RWPE1 (cell line): ENCODE data around the gene CLSTN2.

Source experiments
- CTCF ChIA-PET: fragments of 350-600 bp; sonication (Branson Sonifier 250); formaldehyde crosslinking; extraction: SDS; loops from one replicate; lab custom pipeline; 2021; lab: Yijun Ruan, JAX
- POLR2A ChIA-PET: fragments of 400-600 bp; formaldehyde crosslinking; extraction: SDS; loops from one replicate; lab custom pipeline; 2020; ENCODE audit warnings: antibody characterized with exemption; ENCODE audit not compliant: low non-redundant PET; lab: Yijun Ruan, JAX
- DNase-seq: peaks from one replicate; pipeline ENCODE4 v3.0.0; 2012; ENCODE audit warnings: low spot score
- H3K27ac ChIP-seq: fragments of 450-650 bp; 2 replicates; pipeline ENCODE4 v1.5.1; 2017
- CTCF ChIP-seq: fragments of 450-650 bp; conservative IDR thresholded peaks from 2 replicates; pipeline ENCODE4 v1.5.1; 2017; ENCODE audit warnings: low read depth, mild to moderate bottlenecking

The CLSTN2 gene

GRCh38 chr3:140206196-140207040, 271.4 kb downstream of the CLSTN2 start:
- TF ChIP-seq CTCF, result no peak
- ChIA-PET POLR2A (no interaction called here), CTCF (interaction anchor here (0.5 to 1.1 kb wide), 5 partner anchors 9 to 312 kb away, joined by 3 to 4 read pairs (median 3); no protein-coding TSS in a partner anchor)
- DNase-seq, result peak; percentile 43
- H3K27ac ChIP-seq, result no peak overlapping the region

GRCh38 chr3:140207541-140207940, 272.6 kb downstream of the CLSTN2 start:
- ChIA-PET CTCF (no interaction called here), POLR2A (no interaction called here)
- no peak for DNase-seq
- TF ChIP-seq CTCF, result no peak
- no peak overlapping the region for H3K27ac ChIP-seq

- H3K27ac ChIP-seq, result no peak overlapping the region
- CTCF ChIA-PET, result interaction anchor here (0.6 to 1.1 kb wide), 5 partner anchors 10 to 614 kb away, joined by 3 to 6 read pairs (median 4); no protein-coding TSS in a partner anchor
- POLR2A ChIA-PET, result no interaction called here
- peak; percentile 23 for TF ChIP-seq CTCF
- DNase-seq, result peak; percentile 16
Observed at GRCh38 chr3:140216249-140216648, 281.3 kb downstream of the CLSTN2 start.

- ChIA-PET POLR2A (no interaction called here), CTCF (no interaction called here)
Observed at GRCh38 chr3:140219291-140219690, 284.3 kb downstream of the CLSTN2 start.

GRCh38 chr3:140219923-140220452, 285.0 kb downstream of the CLSTN2 start:
- no peak for TF ChIP-seq CTCF
- H3K27ac ChIP-seq, result no peak overlapping the region
- DNase-seq, result no peak
- POLR2A ChIA-PET, result no interaction called here
- CTCF ChIA-PET, result no interaction called here

More at GRCh38 chr3:140219291-140219690, 284.3 kb downstream of the CLSTN2 start:
- no peak for DNase-seq
- no peak for TF ChIP-seq CTCF
- H3K27ac ChIP-seq, result no peak overlapping the region

GRCh38 chr3:140223197-140223596, 288.2 kb downstream of the CLSTN2 start:
- ChIA-PET POLR2A (no interaction called here), CTCF (interaction anchor here (0.7 kb wide), 1 partner anchor 440 kb away, joined by 3 read pairs; no protein-coding TSS in a partner anchor)
- H3K27ac ChIP-seq, result no peak overlapping the region
- TF ChIP-seq CTCF, result no peak
- no peak for DNase-seq
